GM21515 (cell line): ENCODE measurements around the gene FDPS.

Experiments
- ATAC-seq: cut with Tn5 transposase; IDR thresholded peaks from one replicate; pipeline ENCODE4 v1.9.1; 2021; ENCODE audit not compliant: unreplicated experiment

The FDPS gene

DNA sequence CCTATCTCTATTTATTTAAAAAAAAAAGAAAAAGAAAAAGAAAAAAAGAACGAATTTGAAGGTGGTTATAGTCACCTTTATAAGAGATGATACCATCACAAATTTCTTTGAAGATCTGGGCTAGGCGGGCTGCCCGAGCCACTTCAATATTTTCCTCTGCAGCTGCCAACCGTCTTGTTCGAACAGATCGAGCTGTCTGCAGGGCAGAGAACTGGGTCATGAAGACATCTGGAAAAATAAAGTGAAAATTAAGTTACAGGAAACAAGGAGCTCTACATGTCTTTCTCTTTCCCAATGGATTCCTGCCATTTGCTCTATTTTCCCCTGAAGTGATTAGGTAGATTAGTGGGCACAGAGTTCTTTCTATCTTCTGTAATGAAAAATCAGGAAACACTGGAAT, 44.0 kb downstream of the FDPS start:
- no peak for ATAC-seq

DNA sequence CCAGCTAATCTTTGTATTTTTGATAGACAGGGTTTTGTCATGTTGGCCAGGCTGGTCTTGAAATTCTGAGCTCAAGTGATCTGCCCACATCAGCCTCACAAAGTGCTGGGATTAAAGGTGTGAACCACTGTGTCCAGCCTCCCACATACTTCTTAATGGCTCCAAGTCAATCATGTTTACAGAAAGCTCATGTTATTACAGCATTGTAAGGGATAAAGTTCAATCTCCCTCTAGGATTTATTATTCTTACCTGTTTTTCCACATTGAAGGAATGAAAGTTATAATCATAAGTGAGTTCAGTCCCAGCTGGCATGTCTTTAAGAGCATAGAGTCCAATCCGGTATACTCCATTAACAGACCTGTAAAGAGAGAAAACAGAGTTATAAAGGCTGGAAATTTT, 51.4 kb downstream of the FDPS start:
- ATAC-seq = no peak
